Omental fat pad (tissue), 4 donors: ENCODE results near the gene RNF150. TPM values are rescaled to one million over a fixed set of nuclear protein-coding genes. Genes with fewer than 3 reads are reported as not detected.
A peak's percentile ranks its signal among the peaks of the same experiment; 100 is the strongest.

Experiments used
- ATAC-seq: fragments of 150-250 bp; one replicate; pipeline ENCODE4 v1.9.1; 2016; ENCODE audit warnings: mild to moderate bottlenecking, moderate library complexity; ENCODE audit not compliant: low FRiP score
- DNase-seq: peaks from one replicate; pipeline ENCODE4 v3.0.0-alpha.2; 2019; ENCODE audit warnings: low spot score
- CTCF ChIP-seq, 3 donors: fragments of 450-650 bp; IDR thresholded peaks; one replicate each; pipeline ENCODE4 v1.5.1; 2016 to 2017; ENCODE audit warnings: antibody characterized with exemption in 3 of 3, mild to moderate bottlenecking in 3 of 3, moderate library complexity in 2 of 3
- total RNA-seq, 4 donors: library from RNA; depleted of rRNA; stranded (reverse); fragments of >200 nt; gene quantifications; one replicate each; pipeline ENCODE4 v1.1.0, GENCODE V29; 2016

Gene RNF150
- 10 to 100 TPM in 3 of 4 donors, 1 to 10 TPM in 1; 9.8 to 40.1 (median 15.6) TPM for total RNA-seq

- peak; percentile 84 for ATAC-seq
- TF ChIP-seq CTCF (IDR thresholded peaks at IDR 0.05) = peak in 1 of 3 donors; percentile 28
These were observed at the start of gene RNF150 for GRCh38 chr4:141133146-141133998. Gene RNF150, minus strand, starts transcription at chr4:141133469.

GRCh38 chr4:141180991-141181761, 47.9 kb upstream of the RNF150 start:
- TF ChIP-seq CTCF (IDR thresholded peaks at IDR 0.05) = no peak
- DNase-seq (no peak), ATAC-seq (no peak)

More at GRCh38 chr4:141133146-141133998, at the start of gene RNF150:
- peak; percentile 73 for DNase-seq

GRCh38 chr4:141179474-141180373, 46.5 kb upstream of the RNF150 start:
- no peak for TF ChIP-seq CTCF (IDR thresholded peaks at IDR 0.05)
- ATAC-seq (no peak), DNase-seq (no peak)

- no peak for TF ChIP-seq CTCF (IDR thresholded peaks at IDR 0.05)
- ATAC-seq = no peak
- DNase-seq = peak; percentile 28
These were observed 43.9 kb upstream of the RNF150 start for GRCh38 chr4:141177171-141177570.

GRCh38 chr4:141174457-141174856, 41.2 kb upstream of the RNF150 start:
- ATAC-seq = no peak
- DNase-seq = no peak
- TF ChIP-seq CTCF (IDR thresholded peaks at IDR 0.05) = no peak

- no peak for DNase-seq
- no peak for TF ChIP-seq CTCF (IDR thresholded peaks at IDR 0.05)
- ATAC-seq = no peak
These were observed 37.4 kb upstream of the RNF150 start for GRCh38 chr4:141170671-141171070.
